Tongue (tissue), 2 donors: ENCODE results near the gene KCNAB1. TPM values are rescaled to one million over a fixed set of nuclear protein-coding genes. Genes with fewer than 3 reads are reported as not detected.

Source experiments
- DNase-seq: peaks from one replicate; pipeline ENCODE4 v3.0.0-alpha.2; 2015
- total RNA-seq: library from RNA; depleted of rRNA; stranded (reverse); fragments of >200 nt; gene quantifications from one replicate; pipeline ENCODE4 v1.2.3, GENCODE V29; 2014

KCNAB1 gene
- total RNA-seq, 1 donor from 2014 or later = 6.3 TPM

DNA sequence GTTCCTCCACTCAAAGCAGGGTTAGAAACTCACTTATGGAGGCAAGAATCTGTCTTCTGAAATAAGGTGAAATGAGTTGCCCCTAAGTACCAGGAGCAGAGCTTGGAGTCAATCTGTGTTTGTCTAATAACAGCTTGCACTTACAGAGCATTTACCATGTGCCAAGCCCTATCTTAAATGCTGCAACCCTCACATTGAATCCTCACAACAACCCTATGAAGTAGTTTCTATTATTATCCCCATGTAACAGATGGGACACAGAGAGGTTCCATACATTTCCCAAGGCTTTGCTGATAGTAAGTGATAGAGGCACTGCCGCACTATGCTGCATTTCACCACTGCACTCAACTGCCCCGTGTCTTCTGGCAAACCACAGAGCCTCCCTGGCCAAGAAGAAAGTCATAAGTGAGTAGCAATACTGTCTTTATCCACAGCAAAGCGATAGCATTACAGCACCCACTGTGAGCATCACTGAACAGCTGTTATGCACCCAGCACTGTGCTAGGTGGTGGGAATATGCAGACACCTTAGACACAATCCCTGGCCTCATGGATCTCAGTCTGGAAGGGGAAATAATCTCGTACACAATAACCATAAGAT, 293.0 kb downstream of the KCNAB1 start:
- peak; percentile 48 for DNase-seq

DNA sequence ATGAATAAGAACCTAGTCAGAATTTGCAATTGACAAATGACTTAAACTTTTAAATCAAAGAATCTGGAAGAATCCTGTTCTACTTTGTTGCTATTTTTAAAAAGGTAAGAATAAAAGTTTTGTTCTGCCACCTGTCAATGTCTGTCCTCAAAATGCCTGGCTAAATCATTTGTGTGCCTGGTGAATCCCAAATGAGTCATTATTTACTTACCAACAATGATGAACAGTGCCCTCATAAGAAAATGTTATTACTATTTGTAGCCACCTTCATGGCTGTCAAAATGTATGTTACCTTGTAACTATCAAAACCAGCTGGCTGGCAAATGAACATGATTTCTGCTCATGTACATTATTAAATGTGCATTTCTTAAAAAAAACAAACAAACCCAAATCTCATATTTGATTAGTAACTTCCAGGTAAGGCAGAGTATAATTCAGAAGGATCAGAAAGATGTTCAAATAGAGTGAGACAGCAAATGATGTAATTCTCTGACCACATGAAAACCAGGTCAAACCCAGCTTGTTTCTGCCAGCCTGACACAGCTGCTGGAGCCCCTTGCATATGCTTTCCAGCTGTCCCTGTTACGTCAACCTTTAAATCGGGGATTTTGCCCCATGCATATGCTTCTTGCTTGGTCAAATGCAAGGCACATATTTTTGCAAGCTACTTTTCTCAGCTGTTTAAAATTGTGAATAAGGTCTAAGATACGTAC, 296.6 kb downstream of the KCNAB1 start:
- peak; percentile 93 for DNase-seq

DNA sequence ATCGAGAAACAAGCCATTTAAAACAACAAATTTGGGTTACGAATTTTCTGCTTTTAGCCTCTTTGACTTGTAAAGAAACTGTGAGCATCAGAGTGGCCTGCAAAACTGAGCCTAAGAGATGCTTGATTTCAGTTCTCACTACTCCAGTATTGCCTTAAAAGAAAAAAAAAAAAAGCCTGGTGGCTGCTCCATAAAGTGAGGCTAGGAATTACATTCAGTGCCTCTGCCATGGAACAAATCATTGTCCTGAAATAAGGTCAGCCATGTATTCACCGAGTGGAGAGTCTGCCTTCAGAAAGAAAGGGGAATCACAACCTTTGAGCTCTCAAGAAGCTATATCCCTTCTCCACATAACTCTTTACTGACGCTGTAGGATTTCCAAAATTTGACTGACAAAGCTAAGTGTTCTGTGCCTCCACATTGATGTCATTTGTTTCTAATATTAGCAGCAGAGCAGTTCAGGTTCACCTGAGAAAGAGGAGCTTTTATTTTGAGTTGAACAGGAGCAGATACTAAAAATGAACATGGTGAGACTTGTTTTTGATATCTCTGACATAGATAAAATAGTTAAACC, 297.3 kb downstream of the KCNAB1 start:
- peak; percentile 52 for DNase-seq

DNA sequence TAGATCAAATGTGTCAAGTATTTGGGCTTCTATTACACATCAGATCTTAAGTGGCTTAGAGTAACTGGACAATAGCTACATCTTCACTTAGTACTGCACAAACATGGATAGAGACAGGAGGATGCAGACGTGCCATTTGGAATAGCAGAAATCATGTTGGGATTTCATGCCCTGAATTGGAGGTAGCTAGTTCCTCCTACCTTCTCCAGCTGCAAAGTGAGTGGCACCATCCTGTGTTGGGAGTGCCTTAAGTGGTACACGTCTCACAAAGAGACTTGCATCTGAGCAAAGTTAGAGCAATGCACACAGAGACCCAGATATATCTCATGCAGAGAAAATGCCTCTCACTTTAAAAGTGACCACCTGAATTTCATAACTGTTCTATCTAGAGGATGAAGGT, 298.1 kb downstream of the KCNAB1 start:
- DNase-seq = no peak

DNA sequence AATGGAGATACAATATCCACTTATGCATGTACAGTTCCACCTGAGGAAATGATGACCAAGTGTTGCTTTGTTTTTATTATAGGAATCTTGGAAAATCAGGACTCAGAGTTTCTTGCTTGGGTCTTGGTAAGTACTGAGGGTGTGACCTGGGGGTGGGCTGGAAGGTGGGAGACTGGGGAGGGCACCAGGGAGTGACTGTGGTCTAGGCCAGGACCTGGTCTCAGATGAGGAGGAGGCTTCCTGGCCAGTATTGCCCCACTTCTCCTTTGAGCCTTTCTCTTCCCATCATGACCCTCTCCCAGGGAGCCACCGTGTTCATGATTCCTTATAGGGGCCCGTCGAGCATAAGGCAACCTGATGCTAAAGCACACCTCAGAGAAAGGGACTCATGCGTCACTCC, 301.2 kb downstream of the KCNAB1 start:
- no peak for DNase-seq

DNA sequence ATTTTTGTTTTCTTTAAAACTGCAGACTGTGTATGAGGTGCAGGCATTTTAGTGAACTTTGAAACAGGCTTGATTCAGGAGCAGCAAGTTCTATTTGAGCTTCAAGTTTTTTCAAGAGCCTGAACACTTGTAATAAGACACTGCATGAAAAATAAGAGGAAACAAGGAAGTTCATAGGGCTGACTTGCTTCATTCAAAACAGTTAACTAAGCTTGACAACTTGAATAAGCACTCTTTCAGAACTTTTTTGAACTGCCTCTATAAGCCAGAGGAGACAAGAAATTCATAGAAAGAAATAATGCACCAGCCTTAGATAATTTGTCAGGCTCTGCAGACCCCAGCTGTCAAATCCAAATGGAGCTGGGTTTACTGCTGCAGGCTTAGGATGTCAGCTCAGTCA, 304.4 kb downstream of the KCNAB1 start:
- DNase-seq = peak; percentile 68

DNA sequence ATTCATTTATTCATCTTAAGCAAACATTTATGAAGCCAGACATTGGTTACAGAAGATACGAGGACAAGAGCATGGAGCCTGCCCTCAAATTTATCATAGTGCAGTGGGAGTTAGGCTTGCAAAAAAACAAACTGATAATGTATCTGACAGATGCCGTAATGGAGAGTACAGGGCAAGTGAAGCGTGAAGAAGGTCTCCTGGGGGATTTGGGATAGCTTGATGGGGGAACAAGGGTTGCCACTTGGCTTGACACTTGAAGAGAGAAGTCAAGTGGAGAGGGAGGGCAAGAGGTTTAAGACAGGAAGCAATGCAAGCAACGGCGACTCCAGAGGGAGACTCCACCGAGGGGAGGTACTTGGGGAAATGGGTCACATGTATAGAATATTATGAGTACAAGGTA, 305.3 kb downstream of the KCNAB1 start:
- no peak for DNase-seq

DNA sequence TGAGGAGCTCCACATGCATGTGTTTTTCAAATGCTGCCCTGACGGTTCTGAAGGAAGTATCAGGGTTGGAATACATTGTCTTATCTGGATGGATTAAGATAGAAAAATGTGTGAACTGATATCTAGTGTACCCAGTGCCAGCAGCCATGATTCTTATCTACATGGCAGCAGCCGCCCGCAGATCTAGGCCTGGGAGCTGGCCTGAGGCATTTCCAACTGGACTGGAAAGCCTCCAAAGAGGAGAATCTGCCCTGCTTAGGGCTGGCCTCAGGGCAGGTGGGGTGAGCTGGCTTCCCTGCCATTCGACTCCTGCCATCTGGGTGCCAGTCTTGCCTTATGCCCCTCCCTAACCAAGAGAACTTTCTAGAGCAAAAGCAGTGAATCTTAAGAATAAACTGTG, 308.7 kb downstream of the KCNAB1 start:
- no peak for DNase-seq

DNA sequence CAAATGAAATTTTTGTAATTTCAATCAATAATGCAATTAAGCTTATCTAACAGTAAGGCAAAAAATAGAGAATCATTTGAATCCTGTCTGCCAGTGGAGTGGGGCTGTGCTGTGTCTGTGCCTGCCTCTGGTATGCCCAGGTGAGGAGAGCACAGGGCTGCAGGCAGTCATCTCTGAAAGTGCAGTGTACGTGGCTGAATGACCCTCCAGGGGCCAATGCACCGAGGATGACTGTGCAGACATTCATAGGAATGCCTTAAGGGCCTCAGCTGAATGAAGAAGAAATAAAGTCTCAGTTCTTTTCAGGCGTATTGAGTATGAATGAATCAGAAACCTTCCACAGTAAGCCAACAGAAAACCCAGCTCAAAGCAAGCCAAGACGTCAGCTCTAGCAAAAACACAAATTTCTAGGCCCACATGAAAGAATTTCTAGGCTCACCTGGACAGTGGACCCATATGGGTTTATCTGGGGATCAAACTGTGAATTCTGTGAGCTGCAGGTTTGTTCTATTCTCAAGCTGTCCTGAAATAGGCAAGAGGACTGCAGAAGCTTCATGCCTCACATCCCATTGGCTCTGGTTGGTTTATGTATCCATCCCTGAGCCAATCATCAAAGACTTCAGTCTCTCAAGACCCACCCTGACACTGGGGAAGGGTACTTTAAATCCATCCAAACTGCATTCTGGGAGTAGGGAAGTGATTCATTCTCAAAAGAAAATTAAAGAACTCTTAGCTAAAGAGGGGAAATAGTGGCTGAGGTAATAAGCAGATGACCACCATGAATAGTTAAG, 311.2 kb downstream of the KCNAB1 start:
- DNase-seq = no peak

DNA sequence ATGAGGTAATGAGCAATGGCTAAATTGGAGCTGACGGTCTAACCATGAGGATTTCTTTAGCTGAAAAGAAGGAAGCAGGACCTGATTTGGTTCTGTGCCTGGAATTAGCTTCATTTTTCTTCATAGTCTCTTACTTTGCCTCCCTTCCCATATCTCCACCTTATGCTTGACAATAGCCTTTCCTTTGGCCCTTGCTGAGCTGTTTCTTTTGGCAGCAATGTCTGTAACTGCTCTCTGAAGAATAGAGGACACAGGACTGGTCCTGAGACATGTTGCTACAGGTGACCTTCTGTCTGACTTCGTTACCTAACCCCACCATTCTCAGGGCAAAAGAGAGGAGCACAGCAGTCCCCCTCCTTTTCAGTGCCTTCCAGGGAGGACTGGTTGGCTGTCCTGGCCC, 312.2 kb downstream of the KCNAB1 start:
- DNase-seq = no peak

DNA sequence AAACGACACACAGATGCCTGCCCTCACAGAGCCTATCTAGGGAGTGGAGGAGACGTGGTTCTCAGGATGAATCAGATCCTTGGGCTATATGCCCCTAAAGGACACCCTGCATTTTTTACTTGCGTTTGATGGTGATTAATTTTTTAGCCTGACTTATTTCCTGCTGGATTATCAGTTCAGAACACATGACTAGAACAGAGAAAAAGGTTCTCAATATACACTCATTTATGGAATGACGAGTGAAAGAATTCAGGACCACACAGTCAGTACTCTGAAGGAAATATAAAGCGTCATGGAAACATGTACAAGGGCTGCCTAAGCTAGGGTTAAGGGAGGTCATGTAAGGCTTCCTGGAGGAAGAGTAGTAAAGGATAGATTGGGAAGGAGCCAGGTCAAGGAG, 312.8 kb downstream of the KCNAB1 start:
- no peak for DNase-seq

DNA sequence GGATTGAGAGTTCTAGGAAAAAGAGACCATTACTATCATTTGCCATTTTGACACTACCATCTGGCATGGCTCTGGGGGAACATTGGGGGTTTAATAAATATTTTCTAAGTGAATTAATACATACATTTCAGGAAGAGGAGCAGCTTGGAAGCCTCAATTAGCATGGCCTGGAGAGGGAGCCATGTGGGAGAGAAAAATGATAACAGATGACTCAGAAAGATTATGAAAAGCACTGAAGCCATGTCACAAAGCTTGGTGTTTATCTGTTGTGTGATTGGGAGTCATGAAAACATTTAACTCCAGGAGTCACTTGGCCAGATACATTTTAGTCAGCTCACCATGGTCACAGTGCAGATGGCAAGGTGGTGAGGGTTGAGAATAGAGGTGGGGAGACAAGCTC, 313.5 kb downstream of the KCNAB1 start:
- no peak for DNase-seq

DNA sequence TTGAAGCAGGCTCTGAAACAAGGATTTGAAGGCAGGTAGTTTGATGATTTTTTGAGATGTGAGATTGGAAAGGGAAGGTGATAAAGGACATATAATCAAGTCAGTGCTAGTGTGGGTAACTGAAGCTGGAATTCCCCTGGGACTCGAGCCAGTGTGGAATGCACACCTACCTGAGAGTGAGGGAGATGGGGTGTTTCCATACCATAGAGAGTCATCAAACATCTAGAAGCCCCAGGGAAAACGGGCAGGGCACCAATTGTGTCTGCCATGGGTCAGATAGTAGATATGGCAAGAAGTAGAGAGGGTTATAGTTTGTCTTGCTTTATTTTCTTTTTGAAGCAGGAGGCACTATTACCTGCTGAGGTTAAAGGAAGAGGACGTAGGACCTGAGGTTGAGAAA, 314.5 kb downstream of the KCNAB1 start:
- DNase-seq = no peak

DNA sequence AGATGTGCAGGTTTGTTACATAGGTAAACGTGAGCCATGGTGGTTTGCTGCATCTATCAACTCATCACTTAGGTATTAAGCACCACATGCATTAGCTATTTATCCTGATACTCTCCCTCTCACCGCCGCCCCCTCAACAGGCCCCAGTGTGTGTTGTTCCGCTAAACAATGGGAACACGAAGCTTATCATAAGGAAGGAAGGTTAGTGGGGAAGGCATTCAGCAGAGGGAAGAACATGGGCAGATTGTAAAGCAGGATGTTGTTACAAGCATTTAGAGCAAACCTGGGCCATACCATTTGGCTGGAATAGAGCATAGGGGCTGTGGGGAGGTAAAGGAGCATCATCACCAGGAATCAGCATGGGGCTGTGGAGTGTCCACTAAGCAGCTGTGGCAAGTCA, 322.7 kb downstream of the KCNAB1 start:
- no peak for DNase-seq

DNA sequence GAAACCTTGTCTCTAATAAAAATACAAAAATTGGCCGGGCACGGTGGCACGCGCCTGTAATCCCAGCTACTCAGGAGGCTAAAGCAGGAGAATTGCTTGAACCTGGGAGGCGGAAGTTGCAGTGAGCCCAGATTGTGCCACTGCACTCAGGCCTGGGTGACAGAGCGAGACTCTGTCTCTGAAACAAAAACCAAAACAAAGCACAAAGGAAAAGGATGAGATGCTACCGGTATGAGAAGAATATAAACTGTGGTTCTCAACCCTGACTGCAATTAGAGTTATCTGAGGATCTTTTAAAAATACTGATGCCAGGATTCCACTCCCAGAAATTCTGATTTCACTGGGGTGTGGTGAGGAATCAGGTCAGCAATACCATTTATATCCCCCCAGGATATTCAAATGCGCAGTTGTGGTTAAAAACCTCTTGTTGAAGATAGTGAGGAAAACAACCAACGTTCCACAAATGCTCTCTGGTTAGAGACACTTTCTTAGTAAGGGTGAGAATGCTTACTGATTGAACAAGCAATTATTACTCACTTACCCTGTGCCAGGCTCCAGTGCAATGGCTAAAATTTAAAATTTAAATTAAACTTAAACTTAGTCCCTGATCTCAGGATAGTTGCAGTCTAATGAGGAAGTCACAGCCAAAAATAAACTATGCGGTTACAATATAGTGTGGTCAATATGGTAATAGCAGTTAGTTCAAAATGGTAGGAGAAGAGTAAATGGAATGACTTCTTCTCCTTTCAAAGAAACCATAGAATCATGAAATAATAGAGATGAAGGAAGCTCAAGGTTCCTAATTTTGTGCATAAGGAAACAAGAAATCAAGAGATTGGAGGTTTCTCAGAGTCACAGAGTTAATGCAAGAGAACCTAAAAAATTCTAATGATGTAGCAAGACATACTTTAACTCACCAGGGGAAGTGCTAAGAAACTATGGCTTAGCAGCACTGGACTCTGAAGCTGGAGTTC, 325.0 kb downstream of the KCNAB1 start:
- no peak for DNase-seq

DNA sequence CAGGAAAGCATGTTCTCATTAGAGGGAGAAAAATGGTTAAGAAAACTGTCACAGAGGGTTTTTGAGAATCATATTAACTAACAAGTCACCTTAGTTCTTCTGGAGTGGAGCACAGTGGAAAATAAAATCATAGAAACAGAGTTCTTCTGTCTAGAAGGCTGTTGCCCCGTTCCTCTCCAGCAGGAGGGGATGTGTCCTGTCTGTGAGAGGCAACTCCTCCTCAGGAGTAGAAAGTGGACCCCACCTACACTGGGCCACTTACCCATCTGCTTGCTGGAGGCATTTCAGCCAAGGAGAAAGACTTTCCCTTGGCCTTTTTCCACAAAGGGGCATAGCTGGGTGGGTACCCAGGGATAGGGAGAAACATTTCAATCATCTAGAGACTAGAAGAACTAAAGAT, 327.9 kb downstream of the KCNAB1 start:
- DNase-seq = no peak

DNA sequence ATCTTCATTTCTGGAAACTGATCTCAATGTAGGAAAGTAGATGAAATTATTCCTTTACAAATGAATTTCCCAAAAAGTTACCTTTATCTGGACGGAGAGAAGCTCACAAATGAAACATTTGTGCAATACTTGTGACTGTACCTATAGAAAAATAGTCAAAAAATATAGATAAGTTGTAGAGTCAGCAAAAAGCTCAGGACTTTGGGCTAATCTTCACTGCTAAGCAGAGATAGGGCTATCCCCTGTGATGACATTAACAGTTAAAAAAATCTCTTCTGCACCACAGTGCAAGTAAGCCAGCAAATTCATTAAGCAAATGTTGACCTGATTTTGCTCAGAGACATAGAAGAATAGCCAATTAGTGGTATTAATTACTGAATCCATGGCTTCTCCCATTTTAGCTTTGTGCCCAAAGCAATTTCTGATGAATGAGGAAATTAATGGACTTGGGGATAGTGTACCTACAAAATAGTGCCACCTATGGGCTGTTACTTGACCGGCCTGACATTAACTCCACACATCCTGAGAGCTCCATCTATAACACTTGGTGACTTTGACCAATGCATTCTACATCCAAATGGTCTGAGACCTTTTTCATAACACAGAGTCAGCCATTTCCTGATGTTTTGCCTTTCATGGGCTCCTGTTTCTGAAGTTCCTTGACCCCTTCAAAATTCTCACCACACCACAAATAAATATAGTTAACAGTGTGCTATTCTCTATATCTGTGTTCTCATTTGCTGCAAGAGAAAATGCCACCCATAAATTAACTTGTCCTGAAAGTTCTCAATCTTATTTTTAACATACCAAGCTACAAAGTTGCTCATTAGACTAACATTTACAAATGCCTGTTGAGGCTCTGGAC, 329.6 kb downstream of the KCNAB1 start:
- peak; percentile 39 for DNase-seq

DNA sequence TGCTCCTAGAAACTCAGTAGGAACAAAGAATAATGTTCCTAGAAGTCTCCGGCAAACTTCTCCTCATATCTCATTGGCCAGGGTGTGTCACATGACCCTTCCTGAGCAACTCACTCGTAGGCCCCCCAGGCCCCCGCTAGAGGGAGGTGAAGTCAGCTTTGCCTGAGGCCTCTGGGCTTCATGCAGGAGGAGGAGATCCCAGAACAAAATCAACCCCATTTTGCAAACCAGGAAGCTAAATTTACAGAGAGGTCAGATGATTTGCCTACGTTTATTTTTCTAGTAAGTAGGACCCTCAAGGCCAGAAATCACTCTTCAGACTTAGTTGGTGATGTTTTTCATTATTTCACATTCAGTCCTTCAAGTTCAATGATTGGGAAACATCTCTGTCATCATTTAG, 335.5 kb downstream of the KCNAB1 start:
- DNase-seq = no peak

DNA sequence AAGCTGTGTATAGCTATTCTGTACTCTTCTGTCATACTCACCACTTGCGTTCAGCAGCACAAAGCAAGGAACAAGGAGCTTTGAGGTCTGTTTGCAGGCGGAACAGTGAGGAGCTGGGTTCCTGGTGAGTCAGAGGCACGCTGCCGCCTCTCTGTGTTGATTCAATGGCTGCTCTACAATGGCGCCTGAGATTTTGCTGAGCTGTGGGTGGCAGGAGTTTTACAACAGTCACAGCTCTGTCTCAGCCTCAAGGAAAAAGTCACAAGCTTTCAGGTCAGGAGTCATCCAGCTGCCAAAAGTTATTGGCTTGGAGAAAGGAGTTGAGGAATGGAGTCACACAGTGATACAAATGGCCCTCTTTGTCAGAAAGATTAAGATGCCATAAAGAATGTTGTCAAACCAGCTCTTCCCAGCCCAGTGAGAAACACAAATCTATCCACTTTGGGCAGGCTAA, 336.4 kb downstream of the KCNAB1 start:
- DNase-seq = no peak

DNA sequence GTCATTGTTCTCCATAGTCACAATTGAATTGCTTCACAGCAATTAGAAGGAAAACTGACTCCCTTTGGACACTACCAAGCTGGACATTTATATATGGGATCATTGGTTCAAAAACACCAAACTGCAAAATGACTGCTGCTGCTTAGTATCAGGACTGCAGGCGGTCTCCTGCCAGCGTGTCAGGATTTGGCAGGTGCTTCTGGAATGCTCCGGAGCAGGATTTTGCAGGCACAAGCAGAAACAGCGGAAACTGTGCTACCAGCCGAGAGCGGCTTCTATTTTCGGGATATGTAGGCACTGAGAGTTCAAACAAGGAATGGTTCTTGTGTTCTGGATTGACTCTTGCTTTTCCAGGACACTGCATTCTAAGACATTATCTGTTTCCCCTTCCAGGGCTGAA, 339.1 kb downstream of the KCNAB1 start:
- DNase-seq = peak; percentile 21

DNA sequence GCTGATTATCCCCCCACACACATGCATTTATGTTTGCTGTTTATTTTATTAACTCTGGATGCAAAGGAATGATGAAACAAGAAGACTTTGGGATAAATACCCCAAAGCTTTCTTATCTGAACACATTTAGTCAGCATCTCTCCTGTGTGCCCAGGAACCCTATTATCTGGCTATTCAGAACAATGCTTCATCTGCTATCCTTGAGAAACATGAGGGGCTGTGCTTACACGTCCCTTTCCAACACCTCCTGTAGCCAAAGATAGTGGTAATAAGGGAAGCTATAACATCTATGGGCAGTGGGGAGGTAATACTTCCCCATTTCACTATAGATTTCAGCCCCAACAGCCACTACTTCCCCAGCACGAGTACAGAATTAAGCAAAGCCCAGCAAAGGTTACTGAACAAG, 339.8 kb downstream of the KCNAB1 start:
- no peak for DNase-seq
